T follicular helper cell (primary cell): ENCODE results near the gene AOPEP.
"Not testable (repeated sequence)": the region's sequence is repeated elsewhere in the genome, so short reads cannot be mapped to it uniquely, and the experiment has no call there.

Experiments used
- DNase-seq: peaks from one replicate; pipeline ENCODE4 v3.0.0-alpha.2; 2020; ENCODE audit warnings: low read depth

Gene AOPEP

DNA sequence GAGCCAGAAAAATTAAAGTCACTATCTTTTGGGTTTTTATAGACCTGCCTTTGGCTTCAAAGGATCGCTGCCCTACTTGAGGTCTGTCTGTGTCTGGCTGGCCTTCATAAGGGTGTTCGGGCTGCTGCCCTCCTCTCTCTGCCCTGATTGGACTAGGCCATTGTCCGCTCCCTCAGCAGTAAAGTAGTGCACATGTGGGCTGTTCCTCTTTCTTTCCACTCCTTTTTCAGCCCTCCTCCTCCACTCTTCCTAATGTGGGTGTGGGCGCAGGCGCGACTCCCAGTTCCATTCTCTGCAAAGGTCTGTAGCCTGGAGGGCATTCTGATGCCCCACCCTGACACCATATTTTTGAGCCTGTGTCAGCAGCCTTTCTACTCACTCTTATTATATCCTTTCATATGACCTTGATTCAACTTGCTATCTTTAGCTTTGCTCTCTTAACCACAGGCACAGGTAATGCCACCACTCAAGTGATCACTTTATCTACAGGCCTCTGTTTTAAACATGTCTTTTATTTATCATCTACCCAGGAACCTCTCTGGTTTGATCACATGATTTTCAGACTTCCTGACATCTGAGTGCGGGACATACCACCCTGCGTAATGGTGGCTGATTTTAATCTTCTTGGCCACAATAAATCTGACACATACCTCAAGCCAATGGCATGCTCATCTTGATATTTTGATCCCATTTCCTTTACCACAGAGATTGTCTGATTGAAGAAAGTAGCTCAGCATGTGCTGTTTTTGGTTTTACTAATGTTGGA lies 144.5 kb downstream of the AOPEP start:
- DNase-seq, result peak; percentile 38

GRCh38 chr9:94872083-94872833 lies 145.8 kb downstream of the AOPEP start:
- no peak for DNase-seq

- DNase-seq, result no peak
Observed at GRCh38 chr9:94872891-94873511, 146.5 kb downstream of the AOPEP start.

- DNase-seq, result no peak
Observed at GRCh38 chr9:94874316-94874715, 147.8 kb downstream of the AOPEP start.

DNA sequence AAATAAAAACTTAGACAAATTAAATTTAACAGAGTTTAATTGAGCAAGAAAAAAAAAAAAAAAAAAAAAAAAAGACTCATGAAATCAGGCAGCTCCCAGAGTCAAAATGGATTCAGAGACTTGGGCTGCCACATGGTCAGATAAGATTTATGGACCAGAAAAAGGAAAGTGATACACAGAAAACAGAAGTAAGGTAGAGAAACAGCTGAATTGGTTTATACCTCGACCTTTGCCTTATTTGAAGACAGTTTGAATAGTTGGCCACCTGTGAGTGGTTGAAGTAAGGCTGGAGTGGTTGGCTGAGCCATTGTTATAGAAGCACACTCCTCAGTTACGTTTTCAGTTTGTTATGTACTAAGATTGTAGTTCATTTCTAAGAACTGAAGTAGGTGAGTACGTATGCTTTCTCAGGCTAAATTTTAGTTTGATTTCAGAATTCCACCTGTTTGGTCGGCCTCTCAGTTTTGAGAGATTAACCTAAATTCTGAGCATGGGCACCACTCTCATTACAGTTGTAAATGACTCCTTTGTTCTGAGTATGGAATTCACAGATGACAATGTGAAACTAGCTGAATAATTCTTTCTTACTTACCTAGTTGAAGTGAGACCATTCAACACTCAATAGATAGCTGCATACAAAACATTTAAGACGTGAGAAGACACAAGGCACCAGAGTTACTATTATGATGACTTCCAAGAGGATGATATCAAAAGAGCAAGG lies 149.0 kb downstream of the AOPEP start:
- DNase-seq, result no peak

DNA sequence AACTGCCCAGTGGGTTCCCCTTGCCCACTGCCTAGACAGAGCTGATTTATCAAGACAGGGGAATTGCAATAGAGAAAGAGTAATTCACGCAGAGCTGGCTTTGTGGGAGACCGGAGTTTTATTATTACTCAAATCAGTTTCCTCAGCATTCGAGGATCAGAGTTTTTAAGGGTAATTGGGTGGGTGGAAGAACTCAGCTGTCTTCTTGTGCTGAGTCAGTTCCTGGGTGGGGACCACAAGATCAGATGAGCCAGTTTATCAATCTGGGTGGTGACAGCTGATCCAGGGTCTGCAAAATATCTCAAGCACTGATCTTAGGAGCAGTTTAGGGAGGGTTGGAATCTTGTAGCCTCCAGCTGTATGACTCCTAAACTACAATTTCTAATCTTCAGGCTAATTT lies 152.3 kb downstream of the AOPEP start:
- DNase-seq, result not testable (repeated sequence)

GRCh38 chr9:94879230-94879629 lies 152.7 kb downstream of the AOPEP start:
- DNase-seq, result no peak

DNA sequence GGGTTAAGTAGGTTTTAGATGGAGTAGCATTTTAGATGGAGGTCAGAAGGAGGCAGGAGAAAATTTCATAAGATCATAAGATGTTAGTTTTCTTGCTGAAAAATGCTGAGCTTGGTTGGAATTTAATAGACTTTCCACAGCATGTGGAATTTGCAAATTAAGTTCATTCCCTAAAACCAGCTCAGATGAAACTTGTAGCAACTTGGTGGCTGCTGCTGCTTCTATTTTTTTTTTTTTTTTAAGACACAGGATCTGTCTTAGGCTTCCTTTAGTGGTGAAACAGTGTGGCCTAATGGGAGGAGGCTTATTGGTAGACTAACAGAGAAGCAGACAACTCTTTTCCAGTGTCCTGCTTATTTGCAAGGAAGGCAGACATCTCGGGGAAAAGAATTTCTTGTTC lies 154.5 kb downstream of the AOPEP start:
- no peak for DNase-seq

DNA sequence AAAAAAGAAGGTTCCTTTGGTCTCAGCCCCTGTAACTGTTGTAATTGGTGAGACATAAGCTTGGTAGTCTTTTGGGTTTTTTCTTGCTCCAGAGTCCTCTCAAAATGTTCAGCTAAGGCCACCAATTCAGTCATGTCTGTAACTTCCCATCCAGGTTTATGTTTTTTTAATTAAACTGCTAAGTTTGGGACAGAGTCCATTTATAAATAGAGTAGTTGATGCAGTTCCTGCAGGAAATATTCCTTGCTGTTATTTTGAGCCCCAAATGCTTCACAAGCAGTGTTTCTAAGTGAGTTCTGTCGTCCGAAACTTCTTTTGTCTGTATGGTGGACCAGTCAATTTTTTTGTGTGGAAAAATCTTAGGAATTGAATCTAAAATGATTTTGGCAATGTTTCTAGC lies 155.0 kb downstream of the AOPEP start:
- no peak for DNase-seq

- DNase-seq, result no peak
Observed at GRCh38 chr9:94881940-94882339, 155.4 kb downstream of the AOPEP start.

GRCh38 chr9:94882966-94883641 lies 156.6 kb downstream of the AOPEP start:
- DNase-seq, result no peak

DNA sequence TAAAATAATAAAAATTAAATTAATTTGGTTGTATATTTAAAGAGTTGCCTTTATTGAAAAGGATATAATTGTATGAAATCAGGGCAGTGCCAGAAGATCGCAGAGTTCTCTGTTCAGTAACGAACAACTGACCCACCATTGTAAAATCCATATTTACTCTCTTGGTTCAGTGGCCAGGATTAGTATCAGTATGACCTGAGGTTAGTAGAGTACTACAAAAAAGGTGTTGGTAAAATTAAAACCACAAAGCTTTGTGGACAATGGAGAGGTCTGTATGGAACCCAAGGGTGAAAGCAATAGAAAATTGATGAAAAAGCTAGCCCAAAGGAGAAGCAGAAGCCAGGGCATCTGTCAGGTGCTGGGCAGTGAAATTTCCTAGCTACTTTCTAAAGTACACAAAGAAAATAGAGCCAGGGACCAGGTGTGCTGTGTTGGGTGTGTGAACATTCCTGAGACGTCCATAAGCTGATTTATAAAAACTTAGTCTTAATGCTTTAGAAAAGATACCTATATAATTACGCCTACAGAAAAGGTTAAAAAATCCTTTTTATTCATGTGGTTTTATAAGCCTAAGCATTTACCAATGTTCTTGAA lies 159.5 kb downstream of the AOPEP start:
- no peak for DNase-seq

- no peak for DNase-seq
Observed at GRCh38 chr9:94887721-94888120, 161.2 kb downstream of the AOPEP start.

- DNase-seq, result no peak
Observed at GRCh38 chr9:94888775-94889174, 162.3 kb downstream of the AOPEP start.

GRCh38 chr9:94889628-94890027 lies 163.1 kb downstream of the AOPEP start:
- DNase-seq, result no peak

- no peak for DNase-seq
Observed at GRCh38 chr9:94891183-94891582, 164.7 kb downstream of the AOPEP start.

GRCh38 chr9:94892675-94893074 lies 166.2 kb downstream of the AOPEP start:
- no peak for DNase-seq

DNA sequence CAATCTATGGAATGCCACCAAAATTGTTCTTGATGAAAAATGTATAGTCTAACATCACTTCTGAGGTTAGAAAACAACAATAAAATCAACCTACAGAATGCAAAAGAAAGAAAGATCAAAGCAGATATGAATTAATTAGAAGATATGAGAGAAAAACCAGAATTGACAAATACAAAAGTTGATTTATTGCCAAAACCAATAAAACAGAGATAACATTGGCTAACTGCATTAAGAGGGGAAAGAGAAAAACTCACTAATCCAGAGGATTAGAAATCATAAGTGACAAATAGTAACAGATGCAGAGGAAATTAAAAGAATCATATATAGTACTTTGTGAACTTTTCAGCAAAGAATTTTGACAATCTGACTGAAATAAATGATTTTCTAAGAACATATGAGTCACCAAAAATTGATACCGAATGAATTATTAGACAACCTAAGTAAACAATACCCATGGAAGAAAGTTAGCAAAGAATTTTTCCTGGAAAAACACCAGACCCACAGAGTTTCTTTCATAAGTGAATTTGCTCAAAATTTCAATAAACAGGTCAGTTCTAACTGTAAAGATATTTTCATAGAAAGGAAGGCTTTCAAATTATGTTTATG lies 167.7 kb downstream of the AOPEP start:
- DNase-seq, result no peak

- no peak for DNase-seq
Observed at GRCh38 chr9:94895668-94896067, 169.2 kb downstream of the AOPEP start.

GRCh38 chr9:94896512-94896911 lies 170.0 kb downstream of the AOPEP start:
- no peak for DNase-seq
